Activated T-cell treated with anti-CD3 and anti-CD28 coated beads, Interleukin-2, amount 50 U/mL, for 4 hours (primary cell): ENCODE data around the gene ARMC6. TPM values are rescaled to one million over a fixed set of nuclear protein-coding genes. Genes with fewer than 3 reads are reported as not detected.

Experiments used
- ATAC-seq, 2 donors: fragments of 200-7000 bp; cut with Tn5 transposase; one replicate each; pipeline ENCODE4 v1.10.0; 2021
- DNase-seq: peaks from one replicate; pipeline ENCODE4 v3.0.0-alpha.2; 2020
- H3K27me3 Mint-ChIP-seq: one replicate; pipeline ENCODE4 v1.8.0; 2021; ENCODE audit warnings: low read depth, mixed read lengths
- H3K36me3 Mint-ChIP-seq: one replicate; pipeline ENCODE4 v1.8.0; 2022; ENCODE audit warnings: mixed read lengths; ENCODE audit not compliant: insufficient read depth
- H3K4me1 Mint-ChIP-seq: one replicate; pipeline ENCODE4 v1.8.0; 2021; ENCODE audit warnings: low read depth, mixed read lengths
- H3K4me3 Mint-ChIP-seq: one replicate; pipeline ENCODE4 v1.8.0; 2021; ENCODE audit warnings: mild to moderate bottlenecking, moderate library complexity, mixed read lengths
- H3K9me3 Mint-ChIP-seq: one replicate; pipeline ENCODE4 v1.8.0; 2021; ENCODE audit warnings: mixed read lengths
- total RNA-seq, 3 donors: library from RNA; stranded (reverse); gene quantifications; one replicate each; pipeline ENCODE4 v1.2.1, GENCODE V29; 2021

Gene ARMC6
- total RNA-seq, 3 donors from 2014 or later, result 80.0 to 93.9 (median 80.6) TPM

GRCh38 chr19:19054315-19054938 is 21.0 kb downstream of the ARMC6 start:
- no peaks in the 10 kb centered on the region for H3K27me3 Mint-ChIP-seq
- H3K36me3 Mint-ChIP-seq, result peaks cover 16% of the 10 kb centered on the region
- no peaks in the 10 kb centered on the region for H3K9me3 Mint-ChIP-seq
- H3K4me3 Mint-ChIP-seq, result no peak overlapping the region
- H3K4me1 Mint-ChIP-seq, result no peaks in the 10 kb centered on the region
- DNase-seq (no peak), ATAC-seq (no peak)

DNA sequence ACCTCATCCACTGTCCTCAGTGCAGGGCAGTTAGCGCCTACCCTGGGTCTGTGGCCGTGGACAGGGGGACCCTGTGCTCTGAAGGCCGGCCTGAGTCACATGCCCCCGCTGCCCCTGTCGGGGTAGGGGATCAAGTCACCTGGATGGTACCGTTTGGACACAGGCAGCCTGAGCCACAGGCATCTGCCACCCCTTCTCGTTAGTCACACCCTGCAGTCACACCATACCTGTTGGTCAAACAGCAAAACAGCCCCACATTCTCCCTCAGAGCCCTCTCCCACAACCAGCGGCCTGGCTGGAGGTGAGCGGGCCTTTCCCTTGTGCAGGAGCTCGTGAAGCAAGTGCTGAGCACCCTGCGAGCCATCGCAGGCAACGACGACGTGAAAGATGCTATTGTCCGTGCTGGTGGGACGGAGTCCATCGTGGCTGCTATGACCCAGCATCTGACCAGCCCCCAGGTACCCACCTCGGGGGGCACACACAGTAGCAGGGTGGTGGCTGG is 21.6 kb downstream of the ARMC6 start:
- ATAC-seq (no peak), DNase-seq (no peak)
- Mint-ChIP-seq H3K36me3 (peaks cover 16% of the 10 kb centered on the region), H3K9me3 (no peaks in the 10 kb centered on the region), H3K27me3 (no peaks in the 10 kb centered on the region), H3K4me3 (no peak overlapping the region), H3K4me1 (no peaks in the 10 kb centered on the region)

DNA sequence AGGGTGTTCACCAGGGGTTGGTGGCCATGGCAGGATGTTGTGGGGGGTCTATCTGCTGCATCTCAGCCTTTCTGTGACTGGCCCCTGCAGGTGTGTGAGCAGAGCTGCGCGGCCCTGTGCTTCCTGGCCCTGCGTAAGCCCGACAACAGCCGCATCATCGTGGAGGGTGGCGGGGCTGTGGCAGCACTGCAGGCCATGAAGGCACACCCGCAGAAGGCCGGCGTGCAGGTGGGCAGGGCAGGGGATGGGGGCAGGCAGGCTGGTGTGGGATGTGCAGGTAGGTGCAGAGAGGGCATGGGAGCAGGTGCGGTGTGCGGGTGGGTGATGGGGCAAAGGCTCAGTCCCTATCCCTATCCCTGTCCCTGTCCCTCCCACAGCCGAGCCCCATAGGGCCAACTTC is 22.3 kb downstream of the ARMC6 start:
- H3K36me3 Mint-ChIP-seq, result peaks cover 15% of the 10 kb centered on the region
- no peak for ATAC-seq
- H3K9me3 Mint-ChIP-seq, result no peaks in the 10 kb centered on the region
- no peak overlapping the region for H3K4me3 Mint-ChIP-seq
- no peak for DNase-seq
- no peaks in the 10 kb centered on the region for H3K4me1 Mint-ChIP-seq
- H3K27me3 Mint-ChIP-seq, result no peaks in the 10 kb centered on the region

DNA sequence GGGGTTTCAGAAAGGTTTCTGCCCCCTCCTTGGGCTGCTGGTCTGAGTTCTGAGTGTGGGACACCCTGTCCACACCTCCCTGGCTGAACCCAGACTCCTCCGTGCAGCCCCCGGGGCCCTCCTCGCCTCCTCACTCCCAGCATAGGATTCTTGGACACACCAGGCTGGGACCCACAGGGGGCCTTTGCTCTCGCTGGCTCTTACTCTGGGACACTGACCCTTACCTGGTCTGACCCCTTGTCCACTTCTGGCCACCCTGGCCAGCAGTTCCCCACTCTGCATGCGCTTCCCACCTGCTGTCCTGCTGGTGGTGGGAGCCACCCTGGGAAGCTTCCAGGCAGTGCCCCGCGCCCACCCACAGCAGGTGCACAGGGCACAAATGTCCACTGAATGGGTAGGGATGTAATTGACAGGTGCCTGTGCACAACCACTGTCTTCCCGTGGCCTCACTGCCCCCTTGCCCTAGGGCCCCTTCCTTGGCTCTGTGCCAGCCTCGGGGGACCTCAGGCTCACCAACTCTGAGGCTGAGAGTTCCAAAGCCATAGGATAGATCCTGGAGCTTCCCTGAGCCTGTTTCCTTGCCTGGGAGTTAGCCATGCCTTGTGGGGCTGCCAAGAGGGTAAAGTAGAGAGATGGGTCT is 23.4 kb downstream of the ARMC6 start:
- no peak for ATAC-seq
- Mint-ChIP-seq H3K4me1 (no peaks in the 10 kb centered on the region), H3K27me3 (no peaks in the 10 kb centered on the region), H3K36me3 (peaks cover 10% of the 10 kb centered on the region), H3K9me3 (no peaks in the 10 kb centered on the region), H3K4me3 (no peak overlapping the region)
- no peak for DNase-seq

- ATAC-seq (no peak), DNase-seq (no peak)
- Mint-ChIP-seq H3K4me3 (no peak overlapping the region), H3K27me3 (no peaks in the 10 kb centered on the region), H3K9me3 (no peaks in the 10 kb centered on the region), H3K36me3 (peaks cover 10% of the 10 kb centered on the region), H3K4me1 (peaks cover 2% of the 10 kb centered on the region)
These were observed 23.9 kb downstream of the ARMC6 start for GRCh38 chr19:19057317-19057716.

DNA sequence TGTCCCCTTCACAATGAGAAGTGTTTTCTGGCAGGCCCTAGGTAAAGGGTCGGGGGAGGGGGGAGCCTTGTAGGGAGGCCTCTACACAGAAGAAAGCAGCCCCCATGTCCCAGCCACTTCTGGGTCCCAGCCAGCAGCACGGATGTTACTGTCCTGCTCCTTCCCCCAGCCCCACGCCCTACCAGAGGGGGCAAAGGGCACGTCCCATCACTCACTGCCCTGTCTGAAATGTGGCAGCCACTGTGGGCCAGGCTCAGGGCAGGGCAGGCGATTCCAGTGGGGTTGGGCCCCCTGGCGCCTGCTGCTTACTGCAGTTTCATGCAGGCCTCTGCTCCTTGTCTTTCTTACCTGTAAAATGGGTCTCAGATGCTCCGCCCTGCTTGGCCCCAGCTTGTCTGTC is 24.3 kb downstream of the ARMC6 start:
- ATAC-seq (no peak), DNase-seq (no peak)
- H3K4me1 Mint-ChIP-seq, result peaks cover 6% of the 10 kb centered on the region
- H3K36me3 Mint-ChIP-seq, result peaks cover 9% of the 10 kb centered on the region
- H3K27me3 Mint-ChIP-seq, result no peaks in the 10 kb centered on the region
- H3K4me3 Mint-ChIP-seq, result no peak overlapping the region
- no peaks in the 10 kb centered on the region for H3K9me3 Mint-ChIP-seq

DNA sequence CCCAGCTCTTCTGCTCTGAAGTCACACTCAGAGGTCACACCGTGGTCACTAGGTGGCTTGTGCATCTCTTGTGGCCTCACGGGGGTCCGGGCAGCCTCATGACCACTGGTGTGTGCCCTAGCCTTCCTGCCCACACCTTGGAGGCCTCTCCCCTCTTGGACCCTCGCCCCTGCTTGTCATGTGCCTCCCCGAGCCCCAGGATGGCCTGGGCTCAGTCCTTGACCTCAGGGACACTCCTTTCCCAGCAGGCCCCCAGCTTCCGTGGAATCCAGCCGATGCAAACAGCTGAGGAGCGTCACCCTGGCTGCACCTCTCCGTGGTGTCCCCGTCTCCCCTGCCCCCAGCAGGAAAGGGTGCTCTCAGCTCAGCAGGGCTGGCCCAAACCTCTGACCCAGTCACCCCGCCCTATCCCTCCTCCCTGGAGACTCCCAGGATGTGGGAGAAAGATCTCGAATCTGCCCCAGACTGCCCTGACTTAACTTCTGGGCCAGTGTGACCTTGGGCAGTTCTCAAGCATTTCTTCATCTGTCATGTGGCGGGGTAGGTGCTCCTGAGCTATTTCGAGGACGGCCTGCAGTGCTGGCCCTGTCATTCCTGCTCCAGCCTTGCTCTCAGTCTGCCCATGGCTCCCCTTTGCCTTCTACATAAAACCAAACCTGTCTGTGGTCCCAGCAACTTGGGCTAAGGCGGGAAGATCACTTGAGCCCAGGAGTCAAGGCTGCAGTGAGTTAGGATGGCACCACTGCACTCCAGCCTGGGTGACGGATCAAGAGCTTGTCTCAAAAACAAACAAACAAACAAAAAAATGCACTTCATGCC is 25.8 kb downstream of the ARMC6 start:
- DNase-seq, result no peak
- Mint-ChIP-seq H3K4me3 (no peak overlapping the region), H3K9me3 (no peaks in the 10 kb centered on the region)

GRCh38 chr19:19059837-19060611 is 26.6 kb downstream of the ARMC6 start:
- Mint-ChIP-seq H3K36me3 (peaks cover 8% of the 10 kb centered on the region), H3K27me3 (no peaks in the 10 kb centered on the region), H3K9me3 (no peaks in the 10 kb centered on the region), H3K4me1 (peaks cover 20% of the 10 kb centered on the region), H3K4me3 (no peak overlapping the region)
- ATAC-seq (no peak), DNase-seq (no peak)

More for the DNA sequence above, 25.8 kb downstream of the ARMC6 start:
- no peaks in the 10 kb centered on the region for H3K27me3 Mint-ChIP-seq
- H3K36me3 Mint-ChIP-seq, result peaks cover 8% of the 10 kb centered on the region
- H3K4me1 Mint-ChIP-seq, result peaks cover 15% of the 10 kb centered on the region
- no peak for ATAC-seq

GRCh38 chr19:19061506-19061905 is 28.1 kb downstream of the ARMC6 start:
- Mint-ChIP-seq H3K9me3 (no peaks in the 10 kb centered on the region), H3K27me3 (no peaks in the 10 kb centered on the region), H3K4me3 (no peak overlapping the region), H3K36me3 (peaks cover 5% of the 10 kb centered on the region), H3K4me1 (peaks cover 25% of the 10 kb centered on the region)
- DNase-seq (no peak), ATAC-seq (no peak)

GRCh38 chr19:19062454-19063182 is 29.2 kb downstream of the ARMC6 start:
- Mint-ChIP-seq H3K27me3 (no peaks in the 10 kb centered on the region), H3K4me3 (peak overlapping the region; percentile 79), H3K9me3 (no peaks in the 10 kb centered on the region), H3K4me1 (peaks cover 36% of the 10 kb centered on the region), H3K36me3 (peaks cover 6% of the 10 kb centered on the region)
- DNase-seq, result no peak
- no peak for ATAC-seq

GRCh38 chr19:19063183-19064097 is 30.0 kb downstream of the ARMC6 start, which contains the start of gene SLC25A42:
TSS of gene SLC25A42 (plus strand) at chr19:19063994. CDS start at chr19:19096125, 32,131 bp downstream.
- H3K27me3 Mint-ChIP-seq, result no peaks in the 10 kb centered on the region

GRCh38 chr19:19064098-19064722 is 30.8 kb downstream of the ARMC6 start:
- no peaks in the 10 kb centered on the region for H3K9me3 Mint-ChIP-seq
- peaks cover 3% of the 10 kb centered on the region for H3K36me3 Mint-ChIP-seq
- H3K4me1 Mint-ChIP-seq, result peaks cover 44% of the 10 kb centered on the region
- ATAC-seq (peak in 1 of 2 donors; percentile 18), DNase-seq (no peak)
- H3K27me3 Mint-ChIP-seq, result no peaks in the 10 kb centered on the region
- H3K4me3 Mint-ChIP-seq, result peak overlapping the region; percentile 79

More at GRCh38 chr19:19063183-19064097, 30.0 kb downstream of the ARMC6 start, which contains the start of gene SLC25A42:
- Mint-ChIP-seq H3K4me3 (peak within 1 kb of the TSS; percentile 79), H3K9me3 (no peaks in the 10 kb centered on the region), H3K4me1 (peaks cover 38% of the 10 kb centered on the region), H3K36me3 (peaks cover 3% of the 10 kb centered on the region)
- ATAC-seq (peak; percentile 95 to 96), DNase-seq (peak; percentile 98)
